ENCODE data around the gene ABR. TPM values are rescaled to one million over a fixed set of nuclear protein-coding genes. Genes with fewer than 3 reads are reported as not detected.

Gene ABR
- total RNA-seq (ENCODE audit: low replicate concordance), result 50.7 and 63.6 TPM in 2 replicates
- long read RNA-seq, partial matches to known transcripts, result 0 of 7 reads
- long read RNA-seq, other reads (novel, unspliced or antisense), result 7 of 7 reads

GRCh38 chr17:1179818-1180742 is at the start of gene ABR:
Gene ABR, minus strand, starts transcription at chr17:1179981. Its CDS starts 254 bp downstream, at chr17:1179727.
- peak within 1 kb of the TSS; percentile 86 for H3K4me3 Mint-ChIP-seq
- H3K4me1 Mint-ChIP-seq (ENCODE audit: unreplicated experiment), result peaks cover 15% of the 10 kb centered on the region
- no peaks in the 10 kb centered on the region for H3K9me3 Mint-ChIP-seq
- no peaks in the 10 kb centered on the region for H3K36me3 Mint-ChIP-seq
- DNase-seq (ENCODE audit: extremely low spot score, unreplicated experiment), result no peak
- TF ChIP-seq CTCF (conservative IDR thresholded peaks at IDR 0.05), result no peak
- peaks cover 29% of the 10 kb centered on the region for H3K27me3 Mint-ChIP-seq
- H3K27ac Mint-ChIP-seq, result no peak within 1 kb of the TSS

GRCh38 chr17:1229349-1229899 is 49.6 kb upstream of the ABR start:
- DNase-seq (ENCODE audit: extremely low spot score, unreplicated experiment), result no peak

GRCh38 chr17:1228781-1229348 is 49.1 kb upstream of the ABR start:
- no peaks in the 10 kb centered on the region for H3K9me3 Mint-ChIP-seq
- DNase-seq (ENCODE audit: extremely low spot score, unreplicated experiment), result no peak
- H3K36me3 Mint-ChIP-seq, result no peaks in the 10 kb centered on the region
- H3K4me1 Mint-ChIP-seq (ENCODE audit: unreplicated experiment), result no peaks in the 10 kb centered on the region
- H3K27ac Mint-ChIP-seq, result no peak overlapping the region
- no peak overlapping the region for H3K4me3 Mint-ChIP-seq
- H3K27me3 Mint-ChIP-seq, result peaks cover 74% of the 10 kb centered on the region
- TF ChIP-seq CTCF (conservative IDR thresholded peaks at IDR 0.05), result no peak

More at GRCh38 chr17:1229349-1229899, 49.6 kb upstream of the ABR start:
- no peaks in the 10 kb centered on the region for H3K9me3 Mint-ChIP-seq
- no peaks in the 10 kb centered on the region for H3K36me3 Mint-ChIP-seq
- no peaks in the 10 kb centered on the region for H3K4me1 Mint-ChIP-seq (ENCODE audit: unreplicated experiment)
- H3K27ac Mint-ChIP-seq, result no peak overlapping the region
- peak overlapping the region; percentile 36 for H3K4me3 Mint-ChIP-seq
- H3K27me3 Mint-ChIP-seq, result peaks cover 73% of the 10 kb centered on the region
- TF ChIP-seq CTCF (conservative IDR thresholded peaks at IDR 0.05), result no peak

GRCh38 chr17:1227917-1228780 is 48.4 kb upstream of the ABR start:
- peaks cover 80% of the 10 kb centered on the region for H3K27me3 Mint-ChIP-seq
- DNase-seq (ENCODE audit: extremely low spot score, unreplicated experiment), result no peak
- TF ChIP-seq CTCF (conservative IDR thresholded peaks at IDR 0.05), result no peak
- H3K27ac Mint-ChIP-seq, result no peak overlapping the region
- H3K36me3 Mint-ChIP-seq, result no peaks in the 10 kb centered on the region
- H3K4me1 Mint-ChIP-seq (ENCODE audit: unreplicated experiment), result no peaks in the 10 kb centered on the region
- peak overlapping the region; percentile 82 for H3K4me3 Mint-ChIP-seq
- no peaks in the 10 kb centered on the region for H3K9me3 Mint-ChIP-seq

GRCh38 chr17:1227365-1227764 is 47.6 kb upstream of the ABR start:
- H3K27ac Mint-ChIP-seq, result no peak overlapping the region
- no peaks in the 10 kb centered on the region for H3K4me1 Mint-ChIP-seq (ENCODE audit: unreplicated experiment)
- no peaks in the 10 kb centered on the region for H3K9me3 Mint-ChIP-seq
- no peaks in the 10 kb centered on the region for H3K36me3 Mint-ChIP-seq
- peaks cover 73% of the 10 kb centered on the region for H3K27me3 Mint-ChIP-seq
- no peak for DNase-seq (ENCODE audit: extremely low spot score, unreplicated experiment)
- peak overlapping the region; percentile 55 for H3K4me3 Mint-ChIP-seq
- no peak for TF ChIP-seq CTCF (conservative IDR thresholded peaks at IDR 0.05)

All from type B pancreatic cell (in vitro differentiated cells).